K562 (cell line): ENCODE data around the gene MON2. TPM values are rescaled to one million over a fixed set of nuclear protein-coding genes. Genes with fewer than 3 reads are reported as not detected.

Source experiments
- ATF4 ChIP-seq: fragments of 450-650 bp; formaldehyde crosslinking; IDR thresholded peaks from 2 replicates; pipeline ENCODE4 v1.4.0; 2022; ENCODE audit warnings: mild to moderate bottlenecking, moderate library complexity
- CREB3L1 ChIP-seq: fragments of 450-650 bp; IDR thresholded peaks from 2 replicates; pipeline ENCODE4 v1.6.1; 2014; ENCODE audit warnings: low read depth, mild to moderate bottlenecking, moderate library complexity, borderline replicate concordance
- CREM ChIP-seq: IDR thresholded peaks from 2 replicates; pipeline ENCODE4 v1.6.1; 2014; ENCODE audit warnings: antibody characterized with exemption, low read depth
- CXXC5 ChIP-seq: fragments of 250-450 bp; sonication (Bioruptor Pico); IDR thresholded peaks from 2 replicates; pipeline ENCODE4 v1.8.0; 2022; ENCODE audit warnings: inconsistent platforms, mild to moderate bottlenecking, moderate library complexity
- DMBX1 ChIP-seq: fragments of 250-450 bp; sonication (Bioruptor Pico); IDR thresholded peaks from 2 replicates; pipeline ENCODE4 v1.8.0; 2022; ENCODE audit warnings: inconsistent platforms, mild to moderate bottlenecking, moderate library complexity, borderline replicate concordance
- GATAD2B ChIP-seq: fragments of 450-650 bp; IDR thresholded peaks from 2 replicates; pipeline ENCODE4 v1.6.1; 2017; ENCODE audit warnings: mild to moderate bottlenecking, borderline replicate concordance
- KDM1A ChIP-seq, 2 experiments: fragments of 450-650 bp; IDR thresholded peaks; 2 replicates each; pipeline ENCODE4 v1.6.1; 2016; ENCODE audit warnings: mild to moderate bottlenecking in 2 of 2
- KDM4B ChIP-seq, 2 experiments: fragments of 450-650 bp in 1 of 2; sonication (generic) in 1 of 2; IDR thresholded peaks; 2 replicates each; pipeline ENCODE4 v1.6.1; 2016 to 2017; ENCODE audit warnings: borderline replicate concordance in 2 of 2, antibody characterized with exemption in 1 of 2, low read depth in 1 of 2, mild to moderate bottlenecking in 1 of 2
- L3MBTL2 ChIP-seq: fragments of 450-650 bp; IDR thresholded peaks from 2 replicates; pipeline ENCODE4 v1.6.1; 2016; ENCODE audit warnings: mild to moderate bottlenecking, moderate library complexity
- MYC ChIP-seq, 2 experiments: fragments of 250-450 bp in 1 of 2; sonication (Bioruptor Pico) in 1 of 2; IDR thresholded peaks; 2 replicates each; pipeline versions ENCODE4 v1.5.1 to v1.6.1; 2012 to 2021; ENCODE audit warnings: low read depth in 2 of 2, borderline replicate concordance in 1 of 2, improper control_type of control experiment in 1 of 2, low read length in 1 of 2, mild to moderate bottlenecking in 1 of 2, moderate library complexity in 1 of 2
- NCOA6 ChIP-seq: fragments of 450-650 bp; IDR thresholded peaks from 2 replicates; pipeline ENCODE4 v1.6.1; 2017; ENCODE audit warnings: mild to moderate bottlenecking
- NFATC3 ChIP-seq: fragments of 450-650 bp; IDR thresholded peaks from 2 replicates; pipeline ENCODE4 v1.6.1; 2017; ENCODE audit warnings: mild to moderate bottlenecking
- PREB ChIP-seq: sonication (generic); formaldehyde crosslinking; IDR thresholded peaks from 2 replicates; pipeline ENCODE4 v1.8.1; 2023; ENCODE audit warnings: mild to moderate bottlenecking, missing genetic modification reagents
- RBM15 ChIP-seq: fragments of 200-400 bp; formaldehyde crosslinking; IDR thresholded peaks from 2 replicates; pipeline ENCODE4 v1.6.1; 2018; ENCODE audit warnings: mild to moderate bottlenecking, low read length, moderate library complexity; ENCODE audit not compliant: insufficient read depth
- TAF7 ChIP-seq: fragments of 450-650 bp; IDR thresholded peaks from 2 replicates; pipeline ENCODE4 v1.6.1; 2016; ENCODE audit warnings: missing genetic modification characterization, missing compliant biosample characterization
- THRB ChIP-seq: fragments of 450-650 bp; formaldehyde crosslinking; conservative IDR thresholded peaks from 2 replicates; pipeline ENCODE4 v1.4.0; 2022; ENCODE audit warnings: mild to moderate bottlenecking, missing genetic modification characterization
- VEZF1 ChIP-seq: fragments of 200-800 bp; sonication (Bioruptor generic); IDR thresholded peaks from 2 replicates; pipeline ENCODE4 v1.6.1; 2017; ENCODE audit warnings: missing genetic modification characterization, missing compliant biosample characterization
- ZC3H11A ChIP-seq: IDR thresholded peaks from 2 replicates; pipeline ENCODE4 v1.6.1; 2012; ENCODE audit warnings: low read depth, low read length, improper control_type of control experiment
- ZEB2 ChIP-seq: fragments of 450-650 bp; IDR thresholded peaks from 2 replicates; pipeline ENCODE4 v1.6.1; 2016
- ZNF444 ChIP-seq: fragments of 250-450 bp; sonication (Bioruptor Pico); IDR thresholded peaks from 2 replicates; pipeline ENCODE4 v1.4.0; 2020; ENCODE audit warnings: mild to moderate bottlenecking, moderate library complexity
- ZNF695 ChIP-seq: fragments of 450-650 bp; formaldehyde crosslinking; IDR thresholded peaks from 2 replicates; pipeline ENCODE4 v1.4.0; 2020; ENCODE audit warnings: mild to moderate bottlenecking, moderate library complexity
- ZSCAN29 ChIP-seq: fragments of 450-650 bp; IDR thresholded peaks from 2 replicates; pipeline ENCODE4 v1.6.1; 2017
- polyA plus RNA-seq, 8 experiments: library from polyadenylated mRNA; depleted of rRNA in 4 of 8; stranded (reverse) in 5 of 8; unstranded in 3 of 8; fragments of >200 nt; fragmentation: Nextera tagmentation in 2 of 8; fragmentation: Illumina TruSeq in 1 of 8; extraction: Ambion mirVana in 2 of 8; extraction: Trizol in 1 of 8; gene quantifications; 2 replicates each; pipeline versions ENCODE4 v1.2.1 to v1.2.3, GENCODE V29; 2011 to 2014; ENCODE audit warnings: inconsistent platforms in 1 of 8, missing spikeins in 1 of 8
- total RNA-seq, 7 experiments: library from RNA; depleted of rRNA in 6 of 7; stranded (reverse); fragments of >200 nt in 6 of 7; fragmentation: Illumina TruSeq in 2 of 7; extraction: Trizol in 2 of 7; gene quantifications; 2 replicates each; pipeline versions ENCODE4 v1.2.1 to v1.2.3, GENCODE V29; 2011 to 2021; ENCODE audit warnings: low replicate concordance in 1 of 7

Gene MON2
- total and polyA plus RNA-seq, 9 of the 15 experiments (the other 6 are each of a cell fraction or from before 2014, with no cell fraction given): 3.6 to 31.6 (median 16.8) TPM

GRCh38 chr12:62603061-62603810 lies 136.6 kb downstream of the MON2 start (continued):
- TF ChIP-seq KDM4B (IDR thresholded peaks at IDR 0.05; ENCODE audit: borderline replicate concordance in 2 of 2, low read depth in 1 of 2) (peak in 1 of 2 experiments; percentile 37; a peak in 1 of 4 replicates), ZEB2 (no peak), PREB (CRISPR knock-in tag) (0 out of 2 replicates have a peak, but pooled peaks have one; percentile 28), TAF7 (tag) (peak; percentile 6; the same call in 1 of the 2 replicates), NFATC3 (no peak), VEZF1 (CRISPR knock-in tag) (peak; percentile 83), CREB3L1 (peak; percentile 88), CREM (peak; percentile 70), CXXC5 (CRISPR knock-in tag) (peak; percentile 45), THRB (peak; percentile 71; the same call in 1 of the 2 replicates), DMBX1 (CRISPR knock-in tag) (peak; percentile 20; the same call in 1 of the 2 replicates), NCOA6 (no peak), ZNF695 (CRISPR knock-in tag) (no peak), L3MBTL2 (peak; percentile 78), KDM1A (IDR thresholded peaks at IDR 0.05) (no peak), GATAD2B (peak; percentile 71; the same call in 1 of the 2 replicates), ZC3H11A (no peak), RBM15 (no peak), ZNF444 (CRISPR knock-in tag) (no peak), MYC (IDR thresholded peaks at IDR 0.05; ENCODE audit: low read depth, low read length) (no peak), MYC (CRISPR knock-in tag; IDR thresholded peaks at IDR 0.05; ENCODE audit: borderline replicate concordance, low read depth) (peak; percentile 22; the same call in 1 of the 2 replicates), ATF4 (CRISPR knock-in tag) (peak; percentile 8; the same call in 1 of the 2 replicates), ZSCAN29 (peak; percentile 45; the same call in 1 of the 2 replicates)
